Omental fat pad (tissue), 4 donors: Measurements from ENCODE around the gene IL1RAPL1. TPM values are rescaled to one million over a fixed set of nuclear protein-coding genes. Genes with fewer than 3 reads are reported as not detected.

ENCODE experiments used
- ATAC-seq: fragments of 150-250 bp; one replicate; pipeline ENCODE4 v1.9.1; 2016; ENCODE audit warnings: mild to moderate bottlenecking, moderate library complexity; ENCODE audit not compliant: low FRiP score
- DNase-seq: peaks from one replicate; pipeline ENCODE4 v3.0.0-alpha.2; 2019; ENCODE audit warnings: low spot score
- total RNA-seq, 4 donors: library from RNA; depleted of rRNA; stranded (reverse); fragments of >200 nt; gene quantifications; one replicate each; pipeline ENCODE4 v1.1.0, GENCODE V29; 2016
- TF ChIP-seq, protein P1 (sequence below), 3 donors: fragments of 450-650 bp; IDR thresholded peaks; one replicate each; pipeline ENCODE4 v1.5.1; 2016 to 2017; ENCODE audit warnings: antibody characterized with exemption in 3 of 3, mild to moderate bottlenecking in 3 of 3, moderate library complexity in 2 of 3

IL1RAPL1 gene
- total RNA-seq, 4 donors from 2014 or later = 0.13 to 0.93 (median 0.42) TPM

DNA sequence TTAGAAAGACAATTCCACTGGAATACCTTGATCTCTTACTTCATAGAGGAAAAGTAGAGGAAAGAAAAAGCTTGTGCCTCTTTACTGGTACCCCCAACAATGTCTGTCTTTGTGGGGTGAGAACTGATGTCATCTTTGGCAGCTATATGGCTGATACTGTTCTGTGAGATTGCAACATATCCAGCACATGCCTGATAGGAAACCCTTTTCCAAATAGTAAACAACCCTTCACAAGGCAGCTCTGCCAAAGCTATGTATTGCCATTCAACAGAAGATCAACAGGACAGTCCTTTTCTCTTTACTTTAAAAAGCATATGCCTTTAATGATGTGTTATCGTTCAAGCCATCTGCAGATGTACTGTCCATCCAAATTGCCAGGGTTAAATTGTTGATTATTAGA lies 105.9 kb downstream of the IL1RAPL1 start:
- ATAC-seq (no peak), DNase-seq (no peak)
- TF ChIP-seq, protein P1, sequence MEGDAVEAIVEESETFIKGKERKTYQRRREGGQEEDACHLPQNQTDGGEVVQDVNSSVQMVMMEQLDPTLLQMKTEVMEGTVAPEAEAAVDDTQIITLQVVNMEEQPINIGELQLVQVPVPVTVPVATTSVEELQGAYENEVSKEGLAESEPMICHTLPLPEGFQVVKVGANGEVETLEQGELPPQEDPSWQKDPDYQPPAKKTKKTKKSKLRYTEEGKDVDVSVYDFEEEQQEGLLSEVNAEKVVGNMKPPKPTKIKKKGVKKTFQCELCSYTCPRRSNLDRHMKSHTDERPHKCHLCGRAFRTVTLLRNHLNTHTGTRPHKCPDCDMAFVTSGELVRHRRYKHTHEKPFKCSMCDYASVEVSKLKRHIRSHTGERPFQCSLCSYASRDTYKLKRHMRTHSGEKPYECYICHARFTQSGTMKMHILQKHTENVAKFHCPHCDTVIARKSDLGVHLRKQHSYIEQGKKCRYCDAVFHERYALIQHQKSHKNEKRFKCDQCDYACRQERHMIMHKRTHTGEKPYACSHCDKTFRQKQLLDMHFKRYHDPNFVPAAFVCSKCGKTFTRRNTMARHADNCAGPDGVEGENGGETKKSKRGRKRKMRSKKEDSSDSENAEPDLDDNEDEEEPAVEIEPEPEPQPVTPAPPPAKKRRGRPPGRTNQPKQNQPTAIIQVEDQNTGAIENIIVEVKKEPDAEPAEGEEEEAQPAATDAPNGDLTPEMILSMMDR (IDR thresholded peaks at IDR 0.05) = no peak

DNA sequence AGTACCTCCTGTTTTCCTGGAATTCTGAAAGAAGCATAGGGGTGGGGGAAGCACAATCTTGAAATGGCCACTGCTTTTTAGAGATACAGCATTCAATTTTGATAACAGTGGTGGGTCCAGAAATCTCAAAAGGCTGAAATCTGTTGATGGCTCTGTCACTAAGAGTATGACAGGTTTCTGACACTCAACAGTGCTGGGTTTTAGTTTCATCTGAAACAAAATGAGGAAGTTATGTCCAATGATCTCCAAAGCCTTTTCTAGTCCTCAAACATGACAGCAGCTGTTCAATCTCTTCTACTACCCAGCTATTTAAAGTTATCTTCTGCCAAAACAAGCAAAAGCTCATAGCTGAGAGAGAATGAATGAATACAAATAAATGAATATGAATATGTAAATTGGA lies 110.5 kb downstream of the IL1RAPL1 start:
- no peak for DNase-seq
- no peak for ATAC-seq
- TF ChIP-seq, protein P1 (IDR thresholded peaks at IDR 0.05) = no peak

DNA sequence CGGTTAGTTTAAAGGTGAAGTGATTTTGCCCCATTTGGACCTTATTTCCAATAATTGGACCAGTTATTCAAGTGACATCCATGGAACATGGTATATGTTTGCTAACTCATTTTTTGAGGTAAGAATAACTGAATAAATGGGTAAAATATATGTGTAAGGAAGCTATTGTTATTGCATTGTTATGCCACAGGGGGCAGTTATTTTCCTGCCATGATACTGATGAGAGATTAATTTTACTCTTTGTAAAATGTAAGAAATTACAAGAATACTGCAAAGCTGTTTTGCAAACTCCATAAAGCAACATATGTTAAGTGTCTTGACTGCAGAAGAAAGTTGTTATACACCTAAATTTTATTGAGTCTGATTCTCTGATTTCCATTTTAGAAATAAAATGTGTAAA lies 114.0 kb downstream of the IL1RAPL1 start:
- ATAC-seq = no peak

DNA sequence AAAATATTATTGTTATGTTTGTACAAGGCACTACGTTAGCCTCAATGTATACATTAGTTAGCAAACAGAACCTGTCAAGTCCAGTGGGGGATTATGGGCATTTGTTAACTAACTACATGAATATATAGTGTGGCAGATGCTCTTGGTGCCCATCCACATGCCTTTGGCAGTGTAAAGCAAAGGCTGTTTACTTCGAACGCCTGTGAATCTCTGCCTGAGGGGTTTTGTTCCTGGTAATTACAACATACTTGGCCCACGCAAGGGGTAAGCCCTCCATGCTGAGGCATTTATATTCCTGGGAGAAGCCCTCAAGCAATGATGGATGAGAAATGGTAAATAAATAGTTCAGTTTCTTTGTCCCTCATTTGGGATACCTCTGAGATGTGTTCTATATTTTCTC lies 119.7 kb downstream of the IL1RAPL1 start:
- DNase-seq (no peak), ATAC-seq (no peak)
- TF ChIP-seq, protein P1 (IDR thresholded peaks at IDR 0.05) = no peak

More for the DNA sequence above, 114.0 kb downstream of the IL1RAPL1 start:
- TF ChIP-seq, protein P1 (IDR thresholded peaks at IDR 0.05) = no peak
- DNase-seq = no peak

DNA sequence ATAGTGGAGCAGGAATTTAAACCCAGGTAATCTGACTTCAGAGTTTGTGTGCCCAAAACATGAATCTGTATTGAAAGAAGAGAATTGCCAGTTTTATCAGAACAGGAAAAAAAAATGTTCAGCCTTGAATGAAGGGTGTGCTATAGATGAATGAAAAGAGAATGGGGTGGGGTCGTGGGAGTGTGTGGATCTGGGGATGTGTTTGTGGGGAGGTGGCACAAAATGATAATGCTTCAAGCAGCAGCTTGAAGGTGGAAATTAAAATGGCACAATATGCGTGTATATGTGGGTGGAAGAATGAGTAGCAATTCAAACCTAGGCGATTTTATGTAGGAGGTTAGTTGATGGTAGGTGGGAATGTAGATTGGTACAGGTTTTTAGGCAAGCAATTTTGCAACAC lies 122.2 kb downstream of the IL1RAPL1 start:
- TF ChIP-seq, protein P1 (IDR thresholded peaks at IDR 0.05) = no peak
- DNase-seq (no peak), ATAC-seq (no peak)

DNA sequence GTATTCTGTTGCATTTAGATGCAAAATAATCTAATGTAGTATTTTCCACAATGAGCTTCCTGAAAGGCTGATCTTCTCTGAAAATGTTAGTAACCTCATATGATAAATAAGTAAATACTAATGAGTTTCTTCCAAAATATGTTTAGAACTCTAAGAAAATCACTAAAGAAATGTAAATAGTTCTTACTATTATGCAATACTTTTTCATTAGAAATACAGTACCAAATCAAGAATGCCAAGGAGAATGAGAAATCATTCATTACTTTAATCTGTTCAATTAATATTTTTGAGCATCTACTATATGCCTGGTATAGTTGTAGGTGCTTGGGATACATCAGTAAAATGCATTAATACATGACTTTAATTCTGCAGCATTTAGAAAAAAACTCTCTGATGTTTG lies 130.6 kb downstream of the IL1RAPL1 start:
- DNase-seq = no peak
- no peak for ATAC-seq

DNA sequence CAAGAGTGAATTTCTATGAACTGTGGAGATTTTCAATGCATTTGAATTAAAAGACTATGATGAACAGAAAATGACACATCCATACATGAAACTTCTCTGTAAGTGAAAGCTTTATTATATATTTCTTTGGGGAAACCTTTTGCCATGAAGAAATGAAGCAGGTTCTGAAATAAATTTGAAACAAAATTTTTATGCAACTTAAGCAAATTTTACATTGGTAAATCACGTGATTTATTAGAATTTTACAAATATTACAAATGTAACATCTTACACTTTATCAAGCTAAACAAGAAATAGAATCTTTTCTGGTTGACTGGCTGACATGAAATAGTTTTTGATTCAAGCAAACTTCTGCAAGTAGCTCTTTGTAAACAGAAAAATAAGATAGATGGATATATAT lies 131.2 kb downstream of the IL1RAPL1 start:
- no peak for ATAC-seq
- DNase-seq = no peak
- TF ChIP-seq, protein P1 (IDR thresholded peaks at IDR 0.05) = no peak

More for the DNA sequence above, 130.6 kb downstream of the IL1RAPL1 start:
- TF ChIP-seq, protein P1 (IDR thresholded peaks at IDR 0.05) = no peak
